Loucy (cell line): ENCODE measurements around the gene MAP3K12.

Experiments
- EZH2phosphoT487 ChIP-seq: fragments of 200-600 bp; IDR thresholded peaks from 2 replicates; pipeline ENCODE4 v1.6.1; 2018; ENCODE audit warnings: antibody characterized with exemption, mild to moderate bottlenecking, moderate library complexity, borderline replicate concordance
- TF ChIP-seq, protein P1 (sequence below): fragments of 200-600 bp; sonication (generic); conservative IDR thresholded peaks from 2 replicates; pipeline ENCODE4 v1.5.1; 2014; ENCODE audit warnings: mild to moderate bottlenecking, antibody characterized with exemption, low read length

DNA sequence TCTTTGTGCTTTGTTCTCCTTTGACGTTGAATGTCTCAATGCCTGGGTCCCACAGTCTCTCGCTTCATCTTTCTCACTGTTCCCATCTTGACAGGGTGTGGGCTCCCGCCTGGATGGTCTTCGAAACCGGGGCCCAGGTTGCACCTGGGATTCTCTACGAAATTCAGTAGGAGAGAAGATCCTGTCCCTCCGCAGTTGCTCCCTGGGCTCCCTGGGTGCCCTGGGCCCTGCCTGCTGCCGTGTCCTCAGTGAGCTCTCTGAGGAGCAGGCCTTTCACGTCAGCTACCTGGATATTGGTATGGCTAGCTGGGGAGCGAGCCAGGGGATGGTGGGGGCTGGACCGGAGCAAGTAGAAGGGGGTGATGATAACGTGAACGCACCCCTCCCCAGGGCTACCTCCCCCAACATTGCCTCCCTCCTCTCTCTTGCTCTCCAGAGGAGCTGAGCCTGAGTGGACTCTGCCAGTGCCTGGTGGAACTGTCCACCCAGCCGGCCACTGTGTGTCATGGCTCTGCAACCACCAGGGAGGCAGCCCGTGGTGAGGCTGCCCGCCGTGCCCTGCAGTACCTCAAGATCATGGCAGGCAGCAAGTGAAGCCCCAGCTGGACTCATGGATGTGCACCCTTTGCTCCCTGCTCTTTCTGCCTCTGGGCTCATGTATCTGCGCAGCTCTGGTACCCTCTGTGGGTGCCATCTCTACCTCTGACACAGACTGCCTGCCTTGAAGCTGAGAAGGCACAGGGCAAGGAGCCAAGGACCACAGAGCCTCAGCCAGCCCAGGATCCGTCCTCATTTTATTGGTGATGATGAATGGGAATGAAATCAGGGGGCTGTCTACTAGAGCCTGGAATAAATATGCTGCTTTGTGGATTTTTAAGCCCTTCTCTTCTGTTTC is 6.5 kb upstream of the MAP3K12 start:
- TF ChIP-seq, protein P1, sequence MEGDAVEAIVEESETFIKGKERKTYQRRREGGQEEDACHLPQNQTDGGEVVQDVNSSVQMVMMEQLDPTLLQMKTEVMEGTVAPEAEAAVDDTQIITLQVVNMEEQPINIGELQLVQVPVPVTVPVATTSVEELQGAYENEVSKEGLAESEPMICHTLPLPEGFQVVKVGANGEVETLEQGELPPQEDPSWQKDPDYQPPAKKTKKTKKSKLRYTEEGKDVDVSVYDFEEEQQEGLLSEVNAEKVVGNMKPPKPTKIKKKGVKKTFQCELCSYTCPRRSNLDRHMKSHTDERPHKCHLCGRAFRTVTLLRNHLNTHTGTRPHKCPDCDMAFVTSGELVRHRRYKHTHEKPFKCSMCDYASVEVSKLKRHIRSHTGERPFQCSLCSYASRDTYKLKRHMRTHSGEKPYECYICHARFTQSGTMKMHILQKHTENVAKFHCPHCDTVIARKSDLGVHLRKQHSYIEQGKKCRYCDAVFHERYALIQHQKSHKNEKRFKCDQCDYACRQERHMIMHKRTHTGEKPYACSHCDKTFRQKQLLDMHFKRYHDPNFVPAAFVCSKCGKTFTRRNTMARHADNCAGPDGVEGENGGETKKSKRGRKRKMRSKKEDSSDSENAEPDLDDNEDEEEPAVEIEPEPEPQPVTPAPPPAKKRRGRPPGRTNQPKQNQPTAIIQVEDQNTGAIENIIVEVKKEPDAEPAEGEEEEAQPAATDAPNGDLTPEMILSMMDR = no peak
- no peak for TF ChIP-seq EZH2phosphoT487
